ENCODE results near the gene CISH.

DNA sequence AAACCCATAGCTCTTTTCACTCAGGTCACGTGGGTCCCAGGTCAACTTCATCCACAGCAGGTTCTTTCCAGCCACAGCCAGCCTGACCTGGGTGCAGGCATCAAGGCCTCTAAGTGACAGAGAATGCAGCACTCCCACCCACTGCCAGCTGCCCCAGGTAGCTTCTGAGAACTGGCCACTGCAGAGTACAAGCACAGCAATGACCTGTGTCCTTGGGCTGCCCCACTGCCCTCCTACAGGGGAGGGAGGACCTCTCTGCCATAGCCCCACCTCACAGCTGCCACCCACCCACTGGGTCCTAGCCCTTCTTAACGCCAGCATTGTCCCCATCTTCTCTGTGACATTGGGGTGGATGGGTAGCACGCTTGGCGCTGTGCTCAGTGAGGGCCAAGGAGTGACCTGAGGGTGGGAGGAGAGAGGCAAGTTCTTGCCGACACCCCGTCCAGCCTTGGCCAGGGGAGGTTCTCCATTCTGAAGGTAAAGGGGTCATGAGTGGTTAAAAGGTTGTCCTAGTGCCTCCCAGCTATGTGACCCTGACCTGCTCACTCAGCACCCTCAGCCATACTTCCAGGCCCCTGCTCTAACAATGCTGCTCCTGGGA is 12.4 kb downstream of the CISH start:
- TF ChIP-seq, protein P1, sequence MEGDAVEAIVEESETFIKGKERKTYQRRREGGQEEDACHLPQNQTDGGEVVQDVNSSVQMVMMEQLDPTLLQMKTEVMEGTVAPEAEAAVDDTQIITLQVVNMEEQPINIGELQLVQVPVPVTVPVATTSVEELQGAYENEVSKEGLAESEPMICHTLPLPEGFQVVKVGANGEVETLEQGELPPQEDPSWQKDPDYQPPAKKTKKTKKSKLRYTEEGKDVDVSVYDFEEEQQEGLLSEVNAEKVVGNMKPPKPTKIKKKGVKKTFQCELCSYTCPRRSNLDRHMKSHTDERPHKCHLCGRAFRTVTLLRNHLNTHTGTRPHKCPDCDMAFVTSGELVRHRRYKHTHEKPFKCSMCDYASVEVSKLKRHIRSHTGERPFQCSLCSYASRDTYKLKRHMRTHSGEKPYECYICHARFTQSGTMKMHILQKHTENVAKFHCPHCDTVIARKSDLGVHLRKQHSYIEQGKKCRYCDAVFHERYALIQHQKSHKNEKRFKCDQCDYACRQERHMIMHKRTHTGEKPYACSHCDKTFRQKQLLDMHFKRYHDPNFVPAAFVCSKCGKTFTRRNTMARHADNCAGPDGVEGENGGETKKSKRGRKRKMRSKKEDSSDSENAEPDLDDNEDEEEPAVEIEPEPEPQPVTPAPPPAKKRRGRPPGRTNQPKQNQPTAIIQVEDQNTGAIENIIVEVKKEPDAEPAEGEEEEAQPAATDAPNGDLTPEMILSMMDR (IDR thresholded peaks at IDR 0.05; ENCODE audit: borderline replicate concordance, extremely low read depth, low read length, poor library complexity, severe bottlenecking) = no peak
- TF ChIP-seq EZH2 (IDR thresholded peaks at IDR 0.05; ENCODE audit: borderline replicate concordance, low read depth, low read length, severe bottlenecking) = no peak
